Activated CD8-positive, alpha-beta T cell treated with anti-CD3 and anti-CD28 coated beads for 36 hours (primary cell): ENCODE data around the gene MYH15. TPM values are rescaled to one million over a fixed set of nuclear protein-coding genes. Genes with fewer than 3 reads are reported as not detected.

Experiments
- ATAC-seq: fragments of 200-7000 bp; cut with Tn5 transposase; one replicate; pipeline ENCODE4 v1.10.0; 2021; ENCODE audit warnings: mild to moderate bottlenecking, moderate library complexity
- CTCF ChIA-PET: fragments of 350-600 bp; sonication (Branson Sonifier 250); formaldehyde crosslinking; loops from one replicate; lab custom pipeline; 2021; ENCODE audit warnings: antibody characterized with exemption; lab: Charles Lee
- POLR2A ChIA-PET: fragments of 350-600 bp; sonication (Branson Sonifier 250); formaldehyde crosslinking; loops from one replicate; lab custom pipeline; 2021; ENCODE audit warnings: antibody characterized with exemption; lab: Charles Lee
- DNase-seq: peaks from one replicate; pipeline ENCODE4 v3.0.0-alpha.2; 2020
- H3K27ac Mint-ChIP-seq: one replicate; pipeline ENCODE4 v1.8.0; 2021; ENCODE audit warnings: mild to moderate bottlenecking, mixed read lengths
- H3K27me3 Mint-ChIP-seq: one replicate; pipeline ENCODE4 v1.8.0; 2021; ENCODE audit warnings: mixed read lengths
- H3K36me3 Mint-ChIP-seq: one replicate; pipeline ENCODE4 v1.8.0; 2021; ENCODE audit warnings: low read depth, mixed read lengths
- H3K4me1 Mint-ChIP-seq: one replicate; pipeline ENCODE4 v1.8.0; 2021; ENCODE audit warnings: low read depth, mixed read lengths
- H3K4me3 Mint-ChIP-seq: one replicate; pipeline ENCODE4 v1.8.0; 2021; ENCODE audit warnings: mild to moderate bottlenecking, moderate library complexity, mixed read lengths
- H3K9me3 Mint-ChIP-seq: one replicate; pipeline ENCODE4 v1.8.0; 2021; ENCODE audit warnings: mixed read lengths
- CTCF ChIP-seq: fragments of 200-600 bp; IDR thresholded peaks from one replicate; pipeline ENCODE4 v1.8.0; 2022; ENCODE audit warnings: antibody characterized with exemption, mild to moderate bottlenecking
- intact Hi-C: fragments of 100-400 bp; cut with micrococcal nuclease; formaldehyde crosslinking; loops from one replicate; pipeline ENCODE4 v1.10.0; 2022
- total RNA-seq, 2 experiments: library from RNA; stranded (reverse); gene quantifications; one replicate each; pipeline ENCODE4 v1.2.3, GENCODE V29; 2021

MYH15 gene
- total RNA-seq, 2 experiments from 2014 or later, result 0.07 to 0.09 TPM

- no peak for ATAC-seq
- intact Hi-C loops, result loop anchor here (10.0 kb wide), 1 partner anchor 107 kb away; no protein-coding TSS in a partner anchor
- ChIA-PET POLR2A (interaction anchor here (0.6 kb wide), 1 partner anchor 344 kb away, joined by 3 read pairs; no protein-coding TSS in a partner anchor), CTCF (no interaction called here)
- Mint-ChIP-seq H3K4me3 (no peak overlapping the region), H3K36me3 (no peaks in the 10 kb centered on the region), H3K4me1 (no peaks in the 10 kb centered on the region), H3K9me3 (no peaks in the 10 kb centered on the region), H3K27me3 (no peaks in the 10 kb centered on the region), H3K27ac (no peak overlapping the region)
- no peak for DNase-seq
- TF ChIP-seq CTCF, result no peak
Observed at GRCh38 chr3:108471426-108471825, 39.0 kb downstream of the MYH15 start.

GRCh38 chr3:108469126-108469525, 41.3 kb downstream of the MYH15 start:
- Mint-ChIP-seq H3K9me3 (no peaks in the 10 kb centered on the region), H3K36me3 (no peaks in the 10 kb centered on the region), H3K4me1 (no peaks in the 10 kb centered on the region), H3K27me3 (no peaks in the 10 kb centered on the region), H3K4me3 (no peak overlapping the region), H3K27ac (no peak overlapping the region)
- intact Hi-C loops, result no loop called here
- CTCF ChIA-PET, result interaction anchor here (1.6 kb wide), 1 partner anchor 8 kb away, joined by 9 read pairs; no protein-coding TSS in a partner anchor
- no peak for DNase-seq
- no peak for ATAC-seq
- POLR2A ChIA-PET, result no interaction called here
- no peak for TF ChIP-seq CTCF

GRCh38 chr3:108468577-108468976, 41.8 kb downstream of the MYH15 start:
- intact Hi-C loops, result no loop called here
- Mint-ChIP-seq H3K27me3 (no peaks in the 10 kb centered on the region), H3K27ac (no peak overlapping the region), H3K4me3 (no peak overlapping the region), H3K36me3 (no peaks in the 10 kb centered on the region), H3K9me3 (no peaks in the 10 kb centered on the region), H3K4me1 (no peaks in the 10 kb centered on the region)
- POLR2A ChIA-PET, result no interaction called here
- no peak for TF ChIP-seq CTCF
- ATAC-seq (no peak), DNase-seq (no peak)
- CTCF ChIA-PET, result interaction anchor here (1.6 kb wide), 1 partner anchor 9 kb away, joined by 9 read pairs; no protein-coding TSS in a partner anchor

- H3K36me3 Mint-ChIP-seq, result no peaks in the 10 kb centered on the region
- CTCF ChIA-PET, result no interaction called here
- intact Hi-C loops, result no loop called here
- TF ChIP-seq CTCF, result no peak
- no peaks in the 10 kb centered on the region for H3K9me3 Mint-ChIP-seq
- DNase-seq, result no peak
- no peak for ATAC-seq
- H3K27ac Mint-ChIP-seq, result no peak overlapping the region
- no peaks in the 10 kb centered on the region for H3K27me3 Mint-ChIP-seq
- POLR2A ChIA-PET, result no interaction called here
- no peak overlapping the region for H3K4me3 Mint-ChIP-seq
- no peaks in the 10 kb centered on the region for H3K4me1 Mint-ChIP-seq
Observed at GRCh38 chr3:108462899-108463298, 47.5 kb downstream of the MYH15 start.

- DNase-seq, result no peak
- intact Hi-C loops, result no loop called here
- H3K4me1 Mint-ChIP-seq, result no peaks in the 10 kb centered on the region
- no peak overlapping the region for H3K4me3 Mint-ChIP-seq
- POLR2A ChIA-PET, result no interaction called here
- no peak overlapping the region for H3K27ac Mint-ChIP-seq
- TF ChIP-seq CTCF, result no peak
- H3K9me3 Mint-ChIP-seq, result no peaks in the 10 kb centered on the region
- no peaks in the 10 kb centered on the region for H3K36me3 Mint-ChIP-seq
- CTCF ChIA-PET, result interaction anchor here (1.9 to 4.6 kb wide), 2 partner anchors 17 to 28 kb away, joined by 5 to 36 read pairs; no protein-coding TSS in a partner anchor
- peaks cover 1% of the 10 kb centered on the region for H3K27me3 Mint-ChIP-seq
- no peak for ATAC-seq
Observed at GRCh38 chr3:108461661-108462111, 48.7 kb downstream of the MYH15 start.
